Karpas-422 (cell line): Measurements from ENCODE around the gene NFASC. TPM values are rescaled to one million over a fixed set of nuclear protein-coding genes. Genes with fewer than 3 reads are reported as not detected.

ENCODE experiments used
- DNase-seq: peaks from one replicate; pipeline ENCODE4 v3.0.0-alpha.2; 2015
- H2AFZ ChIP-seq: fragments of 200-600 bp; sonication (generic); 2 replicates; pipeline ENCODE4 v1.6.1; 2014; ENCODE audit warnings: antibody characterized with exemption, low read length, mixed read lengths
- H3K27ac ChIP-seq: fragments of 200-600 bp; sonication (generic); 2 replicates; pipeline ENCODE4 v1.5.1; 2014; ENCODE audit warnings: mild to moderate bottlenecking, low read length, moderate library complexity
- H3K27me3 ChIP-seq: fragments of 200-600 bp; sonication (generic); 2 replicates; pipeline ENCODE4 v1.6.1; 2014; ENCODE audit warnings: low read length, mixed read lengths
- H3K36me3 ChIP-seq: fragments of 200-600 bp; sonication (generic); 2 replicates; pipeline ENCODE4 v1.6.1; 2014; ENCODE audit warnings: low read length, mixed read lengths; ENCODE audit not compliant: insufficient read depth
- H3K4me1 ChIP-seq: fragments of 200-600 bp; sonication (generic); 2 replicates; pipeline ENCODE4 v1.6.1; 2014; ENCODE audit warnings: mild to moderate bottlenecking, low read length, mixed read lengths
- H3K4me2 ChIP-seq: fragments of 200-600 bp; sonication (generic); 2 replicates; pipeline ENCODE4 v1.6.1; 2014; ENCODE audit warnings: low read length, low read depth, mild to moderate bottlenecking; ENCODE audit not compliant: poor library complexity, severe bottlenecking
- H3K4me3 ChIP-seq: fragments of 200-600 bp; sonication (generic); 2 replicates; pipeline ENCODE4 v1.5.1; 2014; ENCODE audit warnings: mild to moderate bottlenecking, antibody characterized with exemption, low read length, mixed read lengths
- H3K79me2 ChIP-seq: fragments of 200-600 bp; sonication (generic); 2 replicates; pipeline ENCODE4 v1.6.1; 2014; ENCODE audit warnings: mild to moderate bottlenecking, low read length, mixed read lengths
- H3K9ac ChIP-seq: fragments of 200-600 bp; sonication (generic); 2 replicates; pipeline ENCODE4 v1.6.0; 2014; ENCODE audit warnings: low read length
- H3K9me2 ChIP-seq: fragments of 200-600 bp; sonication (generic), shearing (Covaris generic); replicated peaks from 2 replicates; pipeline ENCODE4 v1.6.0; 2014; ENCODE audit warnings: mild to moderate bottlenecking, low read length, moderate library complexity; ENCODE audit not compliant: insufficient read depth
- H3K9me3 ChIP-seq: fragments of 300-700, 200-600 bp; sonication (generic); 2 replicates; pipeline ENCODE4 v1.6.1; 2014; ENCODE audit warnings: low read length, mixed read lengths
- H4K20me1 ChIP-seq: fragments of 200-600 bp; sonication (generic); 2 replicates; pipeline ENCODE4 v1.6.1; 2014; ENCODE audit warnings: mild to moderate bottlenecking, antibody characterized with exemption, low read length, low read depth; ENCODE audit not compliant: insufficient read depth
- total RNA-seq: library from RNA; depleted of rRNA; stranded (reverse); fragments of >200 nt; shearing (Covaris generic); gene quantifications from 2 replicates; pipeline ENCODE4 v1.2.3, GENCODE V29; 2014; ENCODE audit warnings: low replicate concordance

NFASC gene
- total RNA-seq, 1 experiment from 2014 or later = 0.75 TPM

GRCh38 chr1:205024679-205025078 is 154.0 kb downstream of the NFASC start:
- H3K9me3 ChIP-seq = no peaks in the 10 kb centered on the region

GRCh38 chr1:205025239-205025638 is 154.6 kb downstream of the NFASC start:
- Histone ChIP-seq H3K4me2 (no peak overlapping the region), H3K79me2 (no peaks in the 10 kb centered on the region), H3K4me1 (peaks cover 20% of the 10 kb centered on the region), H3K27me3 (no peaks in the 10 kb centered on the region), H3K9me2 (no peaks in the 10 kb centered on the region), H2AFZ (no peak overlapping the region), H3K27ac (no peak overlapping the region), H3K4me3 (no peak overlapping the region), H3K36me3 (no peaks in the 10 kb centered on the region), H4K20me1 (no peaks in the 10 kb centered on the region), H3K9me3 (no peaks in the 10 kb centered on the region), H3K9ac (no peak overlapping the region)
- DNase-seq = no peak

More at GRCh38 chr1:205024679-205025078, 154.0 kb downstream of the NFASC start:
- no peak for DNase-seq
- H3K9ac ChIP-seq = no peak overlapping the region
- H3K4me3 ChIP-seq = no peak overlapping the region
- H3K4me1 ChIP-seq = peaks cover 20% of the 10 kb centered on the region
- H3K27me3 ChIP-seq = no peaks in the 10 kb centered on the region
- no peaks in the 10 kb centered on the region for H3K36me3 ChIP-seq
- no peaks in the 10 kb centered on the region for H3K79me2 ChIP-seq
- H4K20me1 ChIP-seq = no peaks in the 10 kb centered on the region
- H3K4me2 ChIP-seq = no peak overlapping the region
- H2AFZ ChIP-seq = no peak overlapping the region
- no peaks in the 10 kb centered on the region for H3K9me2 ChIP-seq
- no peak overlapping the region for H3K27ac ChIP-seq

- H3K9ac ChIP-seq = no peak overlapping the region
- no peak overlapping the region for H2AFZ ChIP-seq
- no peak overlapping the region for H3K27ac ChIP-seq
- no peak overlapping the region for H3K4me3 ChIP-seq
- no peak for DNase-seq
- no peaks in the 10 kb centered on the region for H3K9me3 ChIP-seq
- no peaks in the 10 kb centered on the region for H3K79me2 ChIP-seq
- H3K27me3 ChIP-seq = no peaks in the 10 kb centered on the region
- no peaks in the 10 kb centered on the region for H3K9me2 ChIP-seq
- peaks cover 20% of the 10 kb centered on the region for H3K4me1 ChIP-seq
- no peaks in the 10 kb centered on the region for H3K36me3 ChIP-seq
- no peak overlapping the region for H3K4me2 ChIP-seq
- no peaks in the 10 kb centered on the region for H4K20me1 ChIP-seq
Observed at GRCh38 chr1:205026181-205026580, 155.5 kb downstream of the NFASC start.

GRCh38 chr1:205028390-205028789 is 157.7 kb downstream of the NFASC start:
- no peak overlapping the region for H3K27ac ChIP-seq
- no peak overlapping the region for H2AFZ ChIP-seq
- H3K4me1 ChIP-seq = peaks cover 20% of the 10 kb centered on the region
- H3K79me2 ChIP-seq = no peaks in the 10 kb centered on the region
- H3K27me3 ChIP-seq = no peaks in the 10 kb centered on the region
- H3K4me2 ChIP-seq = no peak overlapping the region
- no peak overlapping the region for H3K9ac ChIP-seq
- no peaks in the 10 kb centered on the region for H3K36me3 ChIP-seq
- H3K4me3 ChIP-seq = no peak overlapping the region
- H4K20me1 ChIP-seq = no peaks in the 10 kb centered on the region
- no peaks in the 10 kb centered on the region for H3K9me3 ChIP-seq
- DNase-seq = no peak
- no peaks in the 10 kb centered on the region for H3K9me2 ChIP-seq

- Histone ChIP-seq H3K4me3 (no peak overlapping the region), H3K9me2 (no peaks in the 10 kb centered on the region), H3K79me2 (no peaks in the 10 kb centered on the region), H3K4me1 (peaks cover 20% of the 10 kb centered on the region), H2AFZ (no peak overlapping the region), H3K4me2 (no peak overlapping the region), H3K27me3 (no peaks in the 10 kb centered on the region), H3K36me3 (no peaks in the 10 kb centered on the region), H3K27ac (no peak overlapping the region), H3K9me3 (no peaks in the 10 kb centered on the region), H3K9ac (no peak overlapping the region), H4K20me1 (no peaks in the 10 kb centered on the region)
- no peak for DNase-seq
Observed at GRCh38 chr1:205028924-205029323, 158.3 kb downstream of the NFASC start.

- H2AFZ ChIP-seq = no peak overlapping the region
- no peaks in the 10 kb centered on the region for H3K9me3 ChIP-seq
- no peak overlapping the region for H3K9ac ChIP-seq
- H3K4me2 ChIP-seq = no peak overlapping the region
- H4K20me1 ChIP-seq = no peaks in the 10 kb centered on the region
- H3K4me3 ChIP-seq = no peak overlapping the region
- no peak overlapping the region for H3K27ac ChIP-seq
- peaks cover 20% of the 10 kb centered on the region for H3K4me1 ChIP-seq
- no peaks in the 10 kb centered on the region for H3K79me2 ChIP-seq
- no peaks in the 10 kb centered on the region for H3K27me3 ChIP-seq
- H3K9me2 ChIP-seq = no peaks in the 10 kb centered on the region
- no peaks in the 10 kb centered on the region for H3K36me3 ChIP-seq
- DNase-seq = no peak
Observed at GRCh38 chr1:205030241-205030640, 159.6 kb downstream of the NFASC start.

- no peaks in the 10 kb centered on the region for H3K79me2 ChIP-seq
- no peak overlapping the region for H2AFZ ChIP-seq
- H3K4me2 ChIP-seq = no peak overlapping the region
- DNase-seq = no peak
- no peaks in the 10 kb centered on the region for H4K20me1 ChIP-seq
- H3K9me3 ChIP-seq = no peaks in the 10 kb centered on the region
- no peaks in the 10 kb centered on the region for H3K27me3 ChIP-seq
- H3K4me3 ChIP-seq = no peak overlapping the region
- no peaks in the 10 kb centered on the region for H3K9me2 ChIP-seq
- H3K4me1 ChIP-seq = peaks cover 20% of the 10 kb centered on the region
- H3K36me3 ChIP-seq = no peaks in the 10 kb centered on the region
- H3K27ac ChIP-seq = no peak overlapping the region
- H3K9ac ChIP-seq = no peak overlapping the region
Observed at GRCh38 chr1:205030896-205031295, 160.2 kb downstream of the NFASC start.

GRCh38 chr1:205032508-205032907 is 161.8 kb downstream of the NFASC start:
- H3K4me3 ChIP-seq = no peak overlapping the region
- no peak overlapping the region for H3K9ac ChIP-seq
- no peaks in the 10 kb centered on the region for H4K20me1 ChIP-seq
- no peaks in the 10 kb centered on the region for H3K36me3 ChIP-seq
- peaks cover 12% of the 10 kb centered on the region for H3K4me1 ChIP-seq
- no peak overlapping the region for H2AFZ ChIP-seq
- H3K9me2 ChIP-seq = no peaks in the 10 kb centered on the region
- H3K4me2 ChIP-seq = no peak overlapping the region
- H3K27me3 ChIP-seq = no peaks in the 10 kb centered on the region
- no peaks in the 10 kb centered on the region for H3K9me3 ChIP-seq
- no peak for DNase-seq
- no peaks in the 10 kb centered on the region for H3K79me2 ChIP-seq
- H3K27ac ChIP-seq = no peak overlapping the region

GRCh38 chr1:205037539-205037938 is 166.9 kb downstream of the NFASC start:
- no peak for DNase-seq
- H4K20me1 ChIP-seq = no peaks in the 10 kb centered on the region; the same call in 1 of the 2 replicates
- no peak overlapping the region for H2AFZ ChIP-seq
- H3K4me3 ChIP-seq = no peak overlapping the region
- H3K27ac ChIP-seq = no peak overlapping the region
- H3K9me3 ChIP-seq = no peaks in the 10 kb centered on the region
- H3K27me3 ChIP-seq = no peaks in the 10 kb centered on the region
- no peaks in the 10 kb centered on the region for H3K9me2 ChIP-seq
- H3K79me2 ChIP-seq = no peaks in the 10 kb centered on the region
- H3K9ac ChIP-seq = no peak overlapping the region
- H3K4me1 ChIP-seq = no peaks in the 10 kb centered on the region
- no peaks in the 10 kb centered on the region for H3K36me3 ChIP-seq
- no peak overlapping the region for H3K4me2 ChIP-seq
